Measurements from ENCODE around the gene KIAA0586.

GRCh38 chr14:58427281-58428117 lies at the start of gene KIAA0586, which contains the start of gene TIMM9:
- TF ChIP-seq POLR2AphosphoS5 (IDR thresholded peaks at IDR 0.05; ENCODE audit: insufficient read depth, low read depth, low read length) (peak; percentile 35), MYC (IDR thresholded peaks at IDR 0.05; ENCODE audit: low read depth, low read length) (no peak), CTCF (IDR thresholded peaks at IDR 0.05; ENCODE audit: extremely low read depth in 1 of 2, insufficient read depth in 1 of 2, low read depth in 1 of 2, low read length in 2 of 2) (no peak), MAX (IDR thresholded peaks at IDR 0.05; ENCODE audit: insufficient read depth, insufficient read length) (peak; percentile 5), FOS (IDR thresholded peaks at IDR 0.05; ENCODE audit: borderline replicate concordance, insufficient read depth, low read length) (peak; percentile 16), EZH2 (IDR thresholded peaks at IDR 0.05; ENCODE audit: borderline replicate concordance, low read depth, low read length, severe bottlenecking) (no peak), POLR2A (IDR thresholded peaks at IDR 0.05; ENCODE audit: low read depth, low read length) (peak; percentile 88)
